ENCODE measurements around the gene SMIM5.

GRCh38 chr17:75595920-75596313 is 37.3 kb upstream of the SMIM5 start:
- no peak for TF ChIP-seq SMC3 (conservative IDR thresholded peaks at IDR 0.05; ENCODE audit: poor library complexity)
- no peak for TF ChIP-seq CTCF (IDR thresholded peaks at IDR 0.05; ENCODE audit: poor library complexity, severe bottlenecking)
- no peak for TF ChIP-seq REST (IDR thresholded peaks at IDR 0.05; ENCODE audit: borderline replicate concordance)
- no peak for TF ChIP-seq POLR2AphosphoS5 (IDR thresholded peaks at IDR 0.05)
- no peak for TF ChIP-seq EZH2 (IDR thresholded peaks at IDR 0.05; ENCODE audit: borderline replicate concordance, insufficient read depth, low read length, poor library complexity, severe bottlenecking)
- TF ChIP-seq EP300 (conservative IDR thresholded peaks at IDR 0.05; ENCODE audit: poor library complexity, severe bottlenecking), result no peak
